Upper lobe of right lung (tissue), 1 donor: ENCODE measurements around the gene SLC39A11. TPM values are rescaled to one million over a fixed set of nuclear protein-coding genes. Genes with fewer than 3 reads are reported as not detected.

Experiments
- ATAC-seq: fragments of 200-7000 bp; cut with Tn5 transposase; one replicate; pipeline ENCODE4 v1.9.1; 2020; ENCODE audit warnings: mild to moderate bottlenecking, moderate library complexity
- DNase-seq: peaks from one replicate; pipeline ENCODE4 v3.0.0-alpha.2; 2020
- H3K27ac ChIP-seq: fragments of 200-600 bp; one replicate; pipeline ENCODE4 v1.8.0; 2022
- H3K27me3 ChIP-seq: fragments of 200-600 bp; one replicate; pipeline ENCODE4 v1.8.0; 2022; ENCODE audit warnings: mild to moderate bottlenecking
- H3K36me3 ChIP-seq: fragments of 200-600 bp; one replicate; pipeline ENCODE4 v1.8.0; 2022
- H3K4me1 ChIP-seq: fragments of 200-600 bp; one replicate; pipeline ENCODE4 v1.8.0; 2022
- H3K4me3 ChIP-seq: fragments of 200-600 bp; one replicate; pipeline ENCODE4 v1.8.0; 2022; ENCODE audit warnings: mild to moderate bottlenecking
- H3K9me3 ChIP-seq: fragments of 200-600 bp; one replicate; pipeline ENCODE4 v1.8.0; 2022
- intact Hi-C: fragments of 100-400 bp; cut with DNase I; formaldehyde crosslinking; loops from one replicate; pipeline ENCODE4 v1.11.0; 2022
- total RNA-seq: library from RNA; stranded (reverse); fragmentation: NEBNext Ultra II Directional; extraction: Animal tissue kit (Norgen Biotek cat#: 25700); gene quantifications from one replicate; pipeline ENCODE4 v1.2.1, GENCODE V29; 2021
- TF ChIP-seq, protein P1 (sequence below): fragments of 200-600 bp; IDR thresholded peaks from one replicate; pipeline ENCODE4 v1.8.0; 2022; ENCODE audit warnings: antibody characterized with exemption
- donor health status: DM: no; HTN: yes; CAD: no; lungs with severe emphysema.

SLC39A11 gene
- total RNA-seq, 1 donor from 2014 or later = 33.7 TPM

DNA sequence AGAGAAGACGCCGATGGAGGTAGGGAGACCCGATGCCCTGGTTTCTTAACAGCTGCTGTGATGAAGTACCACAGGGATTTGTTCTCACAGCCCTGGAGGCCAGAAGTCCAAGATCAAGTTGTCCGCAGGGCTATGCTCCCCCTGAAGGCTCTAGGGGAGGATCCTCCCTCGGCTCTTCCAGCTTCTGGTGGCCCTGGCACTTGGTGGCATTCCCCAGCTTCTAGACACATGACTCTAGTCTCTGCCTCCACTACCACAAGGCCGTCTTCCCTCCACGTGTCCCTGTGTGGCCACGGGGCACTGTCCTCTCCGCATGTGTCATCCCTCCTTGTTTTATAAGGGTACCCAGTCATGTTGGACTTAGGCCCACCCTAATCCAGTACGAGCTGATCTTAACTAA lies 375.2 kb downstream of the SLC39A11 start:
- Histone ChIP-seq H3K27me3 (no peaks in the 10 kb centered on the region), H3K27ac (no peak overlapping the region), H3K9me3 (no peaks in the 10 kb centered on the region), H3K4me3 (no peak overlapping the region), H3K4me1 (no peaks in the 10 kb centered on the region), H3K36me3 (no peaks in the 10 kb centered on the region)
- ATAC-seq (no peak), DNase-seq (no peak)
- TF ChIP-seq, protein P1, sequence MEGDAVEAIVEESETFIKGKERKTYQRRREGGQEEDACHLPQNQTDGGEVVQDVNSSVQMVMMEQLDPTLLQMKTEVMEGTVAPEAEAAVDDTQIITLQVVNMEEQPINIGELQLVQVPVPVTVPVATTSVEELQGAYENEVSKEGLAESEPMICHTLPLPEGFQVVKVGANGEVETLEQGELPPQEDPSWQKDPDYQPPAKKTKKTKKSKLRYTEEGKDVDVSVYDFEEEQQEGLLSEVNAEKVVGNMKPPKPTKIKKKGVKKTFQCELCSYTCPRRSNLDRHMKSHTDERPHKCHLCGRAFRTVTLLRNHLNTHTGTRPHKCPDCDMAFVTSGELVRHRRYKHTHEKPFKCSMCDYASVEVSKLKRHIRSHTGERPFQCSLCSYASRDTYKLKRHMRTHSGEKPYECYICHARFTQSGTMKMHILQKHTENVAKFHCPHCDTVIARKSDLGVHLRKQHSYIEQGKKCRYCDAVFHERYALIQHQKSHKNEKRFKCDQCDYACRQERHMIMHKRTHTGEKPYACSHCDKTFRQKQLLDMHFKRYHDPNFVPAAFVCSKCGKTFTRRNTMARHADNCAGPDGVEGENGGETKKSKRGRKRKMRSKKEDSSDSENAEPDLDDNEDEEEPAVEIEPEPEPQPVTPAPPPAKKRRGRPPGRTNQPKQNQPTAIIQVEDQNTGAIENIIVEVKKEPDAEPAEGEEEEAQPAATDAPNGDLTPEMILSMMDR = no peak
- intact Hi-C loops = no loop called here

DNA sequence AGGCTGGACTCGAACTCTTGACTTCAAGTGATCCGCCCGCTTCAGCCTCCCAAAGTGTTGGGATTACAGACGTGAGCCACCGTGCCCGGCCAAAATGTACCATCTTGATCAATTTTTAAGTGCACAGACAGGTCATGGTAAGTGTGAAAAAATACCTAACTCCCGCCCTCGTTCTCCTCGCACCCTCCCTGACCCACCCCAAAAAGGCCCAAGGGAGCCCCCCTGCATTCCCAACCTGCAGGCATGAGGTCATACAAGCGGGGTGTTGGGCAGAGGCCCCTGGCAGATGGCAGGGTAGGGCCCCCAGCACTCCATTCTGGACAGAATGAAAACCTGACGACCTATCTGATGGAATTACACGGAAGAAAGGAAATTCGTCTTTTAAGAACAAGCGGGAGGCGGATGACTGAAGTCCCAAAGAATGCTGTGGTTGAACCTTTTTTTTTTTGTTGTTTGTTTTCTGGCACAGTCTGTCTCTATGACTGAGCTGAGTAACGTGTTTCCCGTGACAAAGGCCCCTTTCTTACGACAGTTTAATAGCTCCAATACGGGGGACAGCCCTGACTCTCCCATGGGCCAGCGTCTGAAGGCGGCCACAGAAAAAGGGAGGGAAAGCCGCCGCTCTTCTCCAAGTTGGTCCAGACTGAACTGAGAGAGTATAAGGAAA lies 376.4 kb downstream of the SLC39A11 start:
- H3K4me3 ChIP-seq = no peak overlapping the region

DNA sequence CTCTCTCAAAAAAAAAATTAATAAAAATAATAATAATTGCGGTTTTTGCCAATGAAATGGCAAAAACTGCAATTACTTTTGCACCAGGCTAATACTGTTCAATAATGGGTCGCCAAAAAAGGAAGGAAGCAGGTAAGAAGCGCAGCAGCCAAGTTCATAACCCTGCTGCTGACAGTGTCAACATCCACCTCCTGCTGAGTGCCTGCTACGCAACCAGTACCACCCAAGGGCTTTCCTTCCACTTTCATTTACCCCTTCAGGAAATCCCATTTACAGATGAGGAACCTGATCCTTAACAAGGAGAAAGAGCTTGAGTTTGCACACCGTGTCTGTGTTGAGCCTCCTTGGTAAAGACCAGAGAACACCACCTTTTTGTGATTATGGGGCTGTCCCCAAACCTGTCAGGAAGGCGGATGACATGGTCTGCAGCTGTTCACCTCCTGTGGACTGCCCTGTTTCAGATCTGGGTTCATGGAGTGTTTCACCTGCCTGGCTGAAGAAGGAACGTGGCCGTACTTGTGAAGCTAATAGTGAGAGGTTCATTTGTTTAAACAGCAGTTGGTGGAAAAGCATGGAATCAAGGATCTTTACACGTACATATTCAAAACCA lies 378.0 kb downstream of the SLC39A11 start:
- Histone ChIP-seq H3K4me3 (no peak overlapping the region), H3K27me3 (no peaks in the 10 kb centered on the region)
- intact Hi-C loops = no loop called here

More for the DNA sequence above, 376.4 kb downstream of the SLC39A11 start:
- no peaks in the 10 kb centered on the region for H3K4me1 ChIP-seq
- intact Hi-C loops = no loop called here
- ATAC-seq = no peak
- H3K27me3 ChIP-seq = no peaks in the 10 kb centered on the region
- H3K27ac ChIP-seq = no peak overlapping the region
- no peaks in the 10 kb centered on the region for H3K36me3 ChIP-seq
- H3K9me3 ChIP-seq = peaks cover 5% of the 10 kb centered on the region
- TF ChIP-seq, protein P1 = no peak
- DNase-seq = no peak

DNA sequence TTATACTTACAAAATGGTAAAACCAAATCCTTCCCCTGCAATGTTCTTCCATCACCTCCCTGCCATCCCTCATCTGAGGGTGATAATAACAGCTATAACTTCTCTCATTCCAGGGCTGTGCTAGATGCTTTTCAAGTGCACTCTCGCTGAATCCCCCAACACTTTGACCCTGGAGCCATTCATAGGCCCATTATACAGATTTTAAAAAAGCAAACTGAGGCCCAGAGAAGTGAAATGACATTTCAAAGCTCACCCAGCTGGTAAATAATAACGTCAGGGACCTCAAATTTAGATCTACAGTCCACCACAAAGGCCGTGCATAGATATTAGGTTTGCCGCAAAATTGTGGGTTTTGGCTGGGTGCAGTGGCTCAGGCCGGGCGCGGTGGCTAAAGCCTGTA lies 378.8 kb downstream of the SLC39A11 start:
- H3K27me3 ChIP-seq = no peaks in the 10 kb centered on the region
- H3K36me3 ChIP-seq = no peaks in the 10 kb centered on the region
- H3K27ac ChIP-seq = no peak overlapping the region
- intact Hi-C loops = no loop called here
- no peak overlapping the region for H3K4me3 ChIP-seq
- H3K4me1 ChIP-seq = no peaks in the 10 kb centered on the region
- H3K9me3 ChIP-seq = peaks cover 6% of the 10 kb centered on the region
- no peak for ATAC-seq
- TF ChIP-seq, protein P1 = no peak
- no peak for DNase-seq

More for the DNA sequence above, 378.0 kb downstream of the SLC39A11 start:
- ATAC-seq (peak; percentile 31), DNase-seq (no peak)
- Histone ChIP-seq H3K4me1 (no peaks in the 10 kb centered on the region), H3K9me3 (peaks cover 6% of the 10 kb centered on the region), H3K27ac (no peak overlapping the region), H3K36me3 (no peaks in the 10 kb centered on the region)
- TF ChIP-seq, protein P1 = no peak

DNA sequence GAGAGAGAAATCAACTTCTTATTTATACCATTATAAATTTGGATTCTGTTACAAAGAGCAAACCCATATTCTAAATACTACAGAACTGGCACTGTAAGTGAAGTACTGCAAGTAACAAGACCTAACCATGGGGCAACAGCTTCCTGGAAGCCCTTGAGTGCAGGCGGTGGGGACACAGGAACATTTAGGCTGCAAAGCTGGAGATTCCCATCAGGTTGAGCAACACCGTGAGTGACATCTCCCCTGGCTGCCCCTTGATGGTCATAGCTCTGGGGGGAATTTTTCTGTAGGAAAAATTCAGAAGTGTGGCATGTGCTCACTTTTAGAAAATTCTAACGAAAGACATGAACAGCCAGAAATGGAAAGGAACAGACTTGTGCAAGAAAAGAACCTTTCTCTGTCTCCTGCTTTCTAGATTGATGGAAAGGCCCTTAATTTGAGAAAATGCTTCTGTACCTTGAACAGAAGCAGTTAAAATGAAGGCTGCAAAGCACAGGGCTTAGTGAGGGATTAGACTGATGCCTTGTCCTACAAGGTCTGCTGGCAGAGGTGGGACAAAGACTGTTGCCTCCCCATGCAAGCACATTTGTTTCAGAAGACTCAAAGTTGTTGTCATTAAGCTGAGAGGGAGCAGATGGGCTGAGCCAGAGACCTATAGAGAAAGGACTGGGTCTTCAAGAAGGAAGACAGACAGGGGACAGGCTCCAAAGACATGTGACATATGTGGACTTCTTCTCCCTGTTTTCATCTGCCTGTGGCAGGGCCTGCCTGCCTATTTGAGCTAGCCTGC lies 380.8 kb downstream of the SLC39A11 start:
- Histone ChIP-seq H3K27me3 (no peaks in the 10 kb centered on the region), H3K4me1 (no peaks in the 10 kb centered on the region), H3K9me3 (peaks cover 6% of the 10 kb centered on the region), H3K36me3 (no peaks in the 10 kb centered on the region), H3K4me3 (no peak overlapping the region), H3K27ac (no peak overlapping the region)
- TF ChIP-seq, protein P1 = no peak
- DNase-seq (no peak), ATAC-seq (no peak)
- intact Hi-C loops = no loop called here
